B cell (primary cell): ENCODE results near the gene DIABLO. TPM values are rescaled to one million over a fixed set of nuclear protein-coding genes. Genes with fewer than 3 reads are reported as not detected.

Experiments
- ATAC-seq: fragments of 200-7000 bp; cut with Tn5 transposase; one replicate; pipeline ENCODE4 v1.10.0; 2021; ENCODE audit warnings: low read depth, mild to moderate bottlenecking, moderate number of reproducible peaks, moderate library complexity
- CTCF ChIA-PET: fragments of 350-600 bp; sonication (Branson Sonifier 250); formaldehyde crosslinking; loops from one replicate; lab custom pipeline; 2021; ENCODE audit warnings: antibody characterized with exemption, inconsistent platforms; lab: Charles Lee
- POLR2A ChIA-PET: fragments of 350-600 bp; sonication (Branson Sonifier 250); formaldehyde crosslinking; loops from one replicate; lab custom pipeline; 2021; ENCODE audit warnings: antibody characterized with exemption; lab: Charles Lee
- DNase-seq: peaks from one replicate; pipeline ENCODE4 v3.0.0; 2013
- H2AFZ ChIP-seq: 2 replicates; pipeline ENCODE4 v1.6.1; 2012; ENCODE audit warnings: mild to moderate bottlenecking, low read depth, low read length; ENCODE audit not compliant: insufficient read depth, poor library complexity, severe bottlenecking
- H3K27ac ChIP-seq, 2 donors: 1 replicate in 1 of 2; 2 replicates in 1 of 2; pipeline ENCODE4 v1.5.1; 2012 to 2013; ENCODE audit warnings: low read length in 2 of 2, mild to moderate bottlenecking in 2 of 2, moderate library complexity in 1 of 2
- H3K27me3 ChIP-seq, 4 experiments: fragments of 200-600 bp in 1 of 4; sonication (generic) in 1 of 4; replicated peaks in 1 of 4; 1 replicate in 2 of 4; 2 replicates in 2 of 4; pipeline versions ENCODE4 v1.6.1 to v1.7.0; 2013 to 2016; ENCODE audit warnings: low read length in 3 of 4, mild to moderate bottlenecking in 2 of 4, mixed read lengths in 1 of 4, moderate library complexity in 1 of 4; ENCODE audit not compliant: insufficient read depth in 4 of 4, control insufficient read depth in 3 of 4; ENCODE audit errors: control extremely low read depth in 1 of 4
- H3K36me3 ChIP-seq, 2 experiments: replicated peaks in 1 of 2; 1 replicate in 1 of 2; 2 replicates in 1 of 2; pipeline versions ENCODE4 v1.6.1 to v1.7.1; 2013; ENCODE audit warnings: low read length in 1 of 2; ENCODE audit not compliant: insufficient read depth in 2 of 2, control insufficient read depth in 1 of 2; ENCODE audit errors: control extremely low read depth in 1 of 2, extremely low read depth in 1 of 2
- H3K4me1 ChIP-seq, 2 donors: fragments of 200-600 bp in 1 of 2; sonication (generic) in 1 of 2; 1 replicate in 1 of 2; 2 replicates in 1 of 2; pipeline versions ENCODE4 v1.5.1 to v1.6.1; 2013 to 2017; ENCODE audit warnings: low read length in 2 of 2; ENCODE audit not compliant: control insufficient read depth in 2 of 2, insufficient read depth in 2 of 2
- H3K4me2 ChIP-seq: replicated peaks from 2 replicates; pipeline ENCODE3; 2012; ENCODE audit warnings: mild to moderate bottlenecking, low read depth, low read length; ENCODE audit not compliant: poor library complexity, severe bottlenecking
- H3K4me3 ChIP-seq, 5 experiments: fragments of 200-600 bp in 1 of 5; sonication (generic) in 1 of 5; 1 replicate in 3 of 5; 2 replicates in 2 of 5; pipeline versions ENCODE4 v1.5.1 to v1.7.0; 2011 to 2016; ENCODE audit warnings: low read length in 4 of 5, mild to moderate bottlenecking in 4 of 5, low read depth in 2 of 5, control low read depth in 1 of 5, moderate library complexity in 1 of 5; ENCODE audit not compliant: insufficient read depth in 1 of 5; ENCODE audit errors: control extremely low read depth in 1 of 5, extremely low read depth in 1 of 5
- H3K79me2 ChIP-seq: fragments of 200-600 bp; sonication (generic); one replicate; pipeline ENCODE4 v1.6.0; 2016; ENCODE audit warnings: low read length; ENCODE audit not compliant: control insufficient read depth, insufficient read depth
- H3K9ac ChIP-seq: fragments of 200-600 bp; sonication (generic); 2 replicates; pipeline ENCODE4 v1.6.1; 2017; ENCODE audit warnings: mild to moderate bottlenecking, low read length, moderate library complexity
- H3K9me3 ChIP-seq, 3 donors: one replicate each; pipeline versions ENCODE4 v1.6.1 to v1.7.1; 2013; ENCODE audit warnings: low read length in 2 of 3; ENCODE audit not compliant: control insufficient read depth in 2 of 3, insufficient read depth in 1 of 3; ENCODE audit errors: control extremely low read depth in 1 of 3
- H4K20me1 ChIP-seq: 2 replicates; pipeline ENCODE4 v1.6.0; 2012; ENCODE audit warnings: mild to moderate bottlenecking, low read length; ENCODE audit not compliant: insufficient read depth, control insufficient read depth, poor library complexity, severe bottlenecking
- H3K27ac Mint-ChIP-seq: one replicate; pipeline ENCODE4 v1.8.0; 2021; ENCODE audit warnings: mixed read lengths
- H3K27me3 Mint-ChIP-seq: one replicate; pipeline ENCODE4 v1.8.0; 2021; ENCODE audit warnings: mixed read lengths
- H3K4me1 Mint-ChIP-seq: one replicate; pipeline ENCODE4 v1.8.0; 2021; ENCODE audit warnings: mixed read lengths
- H3K4me3 Mint-ChIP-seq: one replicate; pipeline ENCODE4 v1.8.0; 2021; ENCODE audit warnings: mixed read lengths
- H3K9me3 Mint-ChIP-seq: one replicate; pipeline ENCODE4 v1.8.0; 2022; ENCODE audit warnings: mixed read lengths; ENCODE audit not compliant: insufficient read depth
- EZH2 ChIP-seq: IDR thresholded peaks from 2 replicates; pipeline ENCODE4 v1.6.1; 2012; ENCODE audit warnings: borderline replicate concordance, low read depth, mild to moderate bottlenecking, moderate library complexity, low read length; ENCODE audit not compliant: insufficient read depth, poor library complexity, severe bottlenecking
- WGBS: methylation state at CpG from one replicate; pipeline ENCODE4 v1.1.5; 2013; ENCODE audit warnings: missing lambda C conversion rate; ENCODE audit not compliant: insufficient coverage; 5-methylcytosine and 5-hydroxymethylcytosine counted together
- intact Hi-C: fragments of 100-400 bp; cut with micrococcal nuclease; formaldehyde crosslinking; loops from one replicate; pipeline ENCODE4 v1.10.0; 2022
- polyA plus RNA-seq: library from polyadenylated mRNA; depleted of rRNA; stranded (reverse); fragments of >200 nt; gene quantifications from 2 replicates; pipeline ENCODE4 v1.2.3, GENCODE V29; 2012
- total RNA-seq, 2 donors: library from RNA; stranded (reverse); fragments of 120-200 nt in 1 of 2; gene quantifications; 1 replicate in 1 of 2; 2 replicates in 1 of 2; pipeline versions ENCODE4 v1.2.3 to v1.2.4, GENCODE V29; 2013 to 2022
- TF ChIP-seq, protein P1 (sequence below): fragments of 200-600 bp; IDR thresholded peaks from one replicate; pipeline ENCODE4 v1.8.0; 2022; ENCODE audit warnings: antibody characterized with exemption, mild to moderate bottlenecking

Gene DIABLO
- total and polyA plus RNA-seq, 2 donors (not counting 1 experiment from before 2014, with no cell fraction given) = 36.8 to 44.6 TPM

DNA sequence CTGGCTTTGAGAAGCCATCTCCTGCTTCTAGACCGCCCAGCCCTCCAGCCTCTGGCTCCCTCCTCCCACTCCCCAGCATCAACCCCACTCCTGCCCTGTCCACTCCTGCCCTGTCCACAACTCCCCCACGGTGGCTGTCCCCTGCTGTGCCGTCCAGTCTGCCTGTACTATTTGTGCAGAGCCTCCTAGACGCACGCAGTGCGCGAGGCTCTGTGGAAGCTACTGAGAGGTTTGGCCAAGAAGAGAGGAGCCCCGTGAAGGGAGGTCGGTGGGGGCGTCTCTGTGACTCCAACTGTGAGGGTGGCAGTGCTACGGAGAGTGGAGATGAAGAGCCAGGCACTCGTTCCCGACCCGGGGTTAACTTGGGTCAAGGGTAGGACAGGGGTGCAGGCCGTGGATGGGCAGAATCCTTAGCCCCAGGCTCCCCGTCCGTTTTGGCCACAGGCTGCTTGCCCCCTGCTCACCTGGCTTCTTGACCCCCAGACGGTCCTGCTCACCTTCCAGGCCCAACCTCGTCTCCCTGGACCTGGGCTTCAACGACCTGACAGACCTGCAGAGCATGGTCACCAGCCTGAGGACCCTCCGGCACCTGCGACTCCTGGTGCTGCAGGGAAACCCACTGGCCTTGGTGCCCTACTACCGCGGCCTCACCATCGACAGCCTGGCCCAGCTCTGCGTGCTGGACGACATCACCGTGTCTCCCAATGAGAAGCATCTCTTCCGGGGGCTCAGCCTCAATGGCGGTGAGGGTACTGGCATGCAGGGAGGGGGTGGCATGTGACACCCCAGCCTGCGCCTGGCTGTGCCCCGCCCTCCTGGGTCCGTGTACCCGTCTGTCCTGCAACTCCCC lies 36.0 kb downstream of the DIABLO start:
- no peak overlapping the region for H3K4me3 ChIP-seq
- peaks cover 0 to 4% (median 0%) of the 10 kb centered on the region in 3 donors for H3K9me3 ChIP-seq
- DNase-seq (no peak), ATAC-seq (no peak)
- intact Hi-C loops = loop anchor here (2.0 kb wide), 1 partner anchor 67 kb away; no protein-coding TSS in a partner anchor
- peaks cover 13% of the 10 kb centered on the region for H3K27me3 Mint-ChIP-seq
- TF ChIP-seq EZH2 = no peak
- TF ChIP-seq, protein P1, sequence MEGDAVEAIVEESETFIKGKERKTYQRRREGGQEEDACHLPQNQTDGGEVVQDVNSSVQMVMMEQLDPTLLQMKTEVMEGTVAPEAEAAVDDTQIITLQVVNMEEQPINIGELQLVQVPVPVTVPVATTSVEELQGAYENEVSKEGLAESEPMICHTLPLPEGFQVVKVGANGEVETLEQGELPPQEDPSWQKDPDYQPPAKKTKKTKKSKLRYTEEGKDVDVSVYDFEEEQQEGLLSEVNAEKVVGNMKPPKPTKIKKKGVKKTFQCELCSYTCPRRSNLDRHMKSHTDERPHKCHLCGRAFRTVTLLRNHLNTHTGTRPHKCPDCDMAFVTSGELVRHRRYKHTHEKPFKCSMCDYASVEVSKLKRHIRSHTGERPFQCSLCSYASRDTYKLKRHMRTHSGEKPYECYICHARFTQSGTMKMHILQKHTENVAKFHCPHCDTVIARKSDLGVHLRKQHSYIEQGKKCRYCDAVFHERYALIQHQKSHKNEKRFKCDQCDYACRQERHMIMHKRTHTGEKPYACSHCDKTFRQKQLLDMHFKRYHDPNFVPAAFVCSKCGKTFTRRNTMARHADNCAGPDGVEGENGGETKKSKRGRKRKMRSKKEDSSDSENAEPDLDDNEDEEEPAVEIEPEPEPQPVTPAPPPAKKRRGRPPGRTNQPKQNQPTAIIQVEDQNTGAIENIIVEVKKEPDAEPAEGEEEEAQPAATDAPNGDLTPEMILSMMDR = no peak
- no peaks in the 10 kb centered on the region for H4K20me1 ChIP-seq
- no peaks in the 10 kb centered on the region for H3K4me1 ChIP-seq
- no peaks in the 10 kb centered on the region for H3K9me3 Mint-ChIP-seq
- no peak overlapping the region for H3K27ac ChIP-seq
- ChIA-PET CTCF (interaction anchor here (0.5 to 1.9 kb wide), 9 partner anchors 9 to 718 kb away, joined by 3 to 22 read pairs (median 4); no protein-coding TSS in a partner anchor), POLR2A (no interaction called here)
- H3K36me3 ChIP-seq = no peaks in the 10 kb centered on the region
- H2AFZ ChIP-seq = no peak overlapping the region
- H3K27ac Mint-ChIP-seq = no peak overlapping the region
- peaks cover 6% of the 10 kb centered on the region for H3K4me1 Mint-ChIP-seq
- H3K79me2 ChIP-seq = no peaks in the 10 kb centered on the region
- H3K9ac ChIP-seq = no peak overlapping the region
- H3K27me3 ChIP-seq = peaks cover 0 to 4% (median 0%) of the 10 kb centered on the region in 4 experiments
- 95% methylated on average over 30 of the region's 34 CpGs for WGBS
- H3K4me3 Mint-ChIP-seq = no peak overlapping the region
- no peak overlapping the region for H3K4me2 ChIP-seq

DNA sequence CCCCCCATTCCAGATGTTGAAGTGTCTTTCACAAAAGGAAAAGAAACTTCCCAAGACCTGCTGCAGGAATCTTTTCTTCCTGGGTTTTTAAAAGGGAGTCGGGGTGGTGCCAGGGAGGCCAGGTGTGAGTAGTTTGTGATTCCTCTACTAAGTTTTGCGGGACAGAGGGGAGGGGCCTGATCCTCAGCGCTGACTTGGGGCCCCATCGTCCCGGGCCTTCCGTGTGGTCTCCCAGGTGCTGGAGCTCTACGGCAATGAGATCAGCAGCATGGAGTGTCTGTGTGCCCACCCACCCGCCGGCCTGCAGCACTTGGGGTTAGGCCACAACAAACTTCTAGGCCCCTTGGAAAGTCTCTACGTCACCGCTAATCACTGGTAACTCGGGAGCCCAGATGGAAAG lies 38.4 kb downstream of the DIABLO start:
- WGBS = 98% methylated on average over 12 of the region's 12 CpGs
- Histone ChIP-seq H2AFZ (no peak overlapping the region), H3K27ac (no peak overlapping the region), H3K9ac (no peak overlapping the region), H3K27me3 (peaks cover 0 to 7% (median 0%) of the 10 kb centered on the region in 4 experiments), H3K36me3 (no peaks in the 10 kb centered on the region), H3K4me3 (no peak overlapping the region), H3K9me3 (peaks cover 0 to 6% (median 0%) of the 10 kb centered on the region in 3 donors), H3K79me2 (no peaks in the 10 kb centered on the region), H3K4me1 (peaks cover 15 to 21% of the 10 kb centered on the region in 2 donors), H4K20me1 (no peaks in the 10 kb centered on the region), H3K4me2 (no peak overlapping the region)
- Mint-ChIP-seq H3K4me1 (peaks cover 20% of the 10 kb centered on the region), H3K9me3 (no peaks in the 10 kb centered on the region), H3K4me3 (no peak overlapping the region), H3K27me3 (peaks cover 6% of the 10 kb centered on the region), H3K27ac (no peak overlapping the region)
- intact Hi-C loops = no loop called here
- no peak for DNase-seq
- no peak for ATAC-seq
- ChIA-PET CTCF (no interaction called here), POLR2A (interaction anchor here (0.5 kb wide), 1 partner anchor 204 kb away, joined by 5 read pairs; no protein-coding TSS in a partner anchor)
- TF ChIP-seq EZH2 = no peak
- TF ChIP-seq, protein P1 = no peak
